Measurements from ENCODE around the gene IGSF21. TPM values are rescaled to one million over a fixed set of nuclear protein-coding genes. Genes with fewer than 3 reads are reported as not detected.
"Not testable (repeated sequence)": the region's sequence is repeated elsewhere in the genome, so short reads cannot be mapped to it uniquely, and the experiment has no call there.

IGSF21 gene
- total RNA-seq, 2 experiments from 2014 or later, result not detected

DNA sequence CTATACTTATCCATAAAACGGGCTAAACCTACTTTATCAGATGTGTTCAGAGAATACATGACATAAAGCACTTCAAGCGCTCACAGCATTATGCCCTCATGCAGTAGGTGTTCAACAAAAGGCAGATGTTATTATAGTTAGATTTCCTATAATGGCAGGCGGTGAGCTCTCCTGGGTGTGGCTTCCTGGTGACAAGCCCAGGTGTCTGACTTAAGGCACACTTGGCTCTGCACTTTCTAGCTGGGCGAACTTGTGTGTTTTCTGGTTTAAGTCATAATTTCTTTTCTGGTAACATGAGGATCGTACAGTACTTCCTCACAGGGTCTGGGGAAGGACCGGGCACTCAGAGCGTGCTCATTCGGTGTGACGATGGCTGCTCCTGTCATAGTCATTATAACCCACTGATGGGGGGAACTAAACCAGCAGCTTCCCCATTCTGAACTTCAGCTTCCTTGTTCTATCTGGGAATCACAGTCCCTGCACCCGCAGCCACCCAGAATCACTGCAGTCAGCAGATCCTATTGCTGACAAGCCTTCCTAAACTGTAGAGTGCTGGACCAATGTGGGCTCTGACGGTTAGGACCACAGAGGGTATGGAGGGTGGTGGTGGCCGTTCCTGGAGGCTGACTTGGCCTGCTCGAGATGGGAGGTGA, 52.8 kb downstream of the IGSF21 start:
- Mint-ChIP-seq H3K4me1 (ENCODE audit: low read depth) (no peaks in the 10 kb centered on the region), H3K27ac (no peak overlapping the region), H3K36me3 (ENCODE audit: low read depth) (no peaks in the 10 kb centered on the region), H3K9me3 (no peaks in the 10 kb centered on the region), H3K4me3 (no peak overlapping the region), H3K27me3 (ENCODE audit: low read depth) (peaks cover 6% of the 10 kb centered on the region)
- CTCF ChIA-PET, result no interaction called here
- intact Hi-C loops (cut with micrococcal nuclease), result no loop called here
- DNase-seq, result no peak

DNA sequence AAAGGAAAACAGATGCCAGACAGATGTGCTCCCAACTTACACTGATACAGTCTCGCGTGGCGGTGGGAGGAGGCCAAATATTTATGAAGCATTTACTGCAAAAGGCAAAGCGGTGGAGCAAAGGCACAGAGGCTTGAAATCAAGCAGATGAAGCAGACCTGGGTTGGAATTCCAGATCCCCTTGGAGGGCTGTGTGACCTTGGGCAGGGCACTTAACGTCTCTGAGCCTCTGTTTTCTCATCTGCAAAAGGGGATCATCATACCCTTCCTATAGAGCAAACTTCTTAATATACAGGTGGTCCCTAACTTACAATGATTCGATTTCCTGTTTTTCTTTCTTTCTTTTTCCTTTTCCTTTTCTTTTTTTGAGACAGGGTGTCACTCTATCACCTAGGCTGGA, 54.1 kb downstream of the IGSF21 start:
- CTCF ChIA-PET, result no interaction called here

DNA sequence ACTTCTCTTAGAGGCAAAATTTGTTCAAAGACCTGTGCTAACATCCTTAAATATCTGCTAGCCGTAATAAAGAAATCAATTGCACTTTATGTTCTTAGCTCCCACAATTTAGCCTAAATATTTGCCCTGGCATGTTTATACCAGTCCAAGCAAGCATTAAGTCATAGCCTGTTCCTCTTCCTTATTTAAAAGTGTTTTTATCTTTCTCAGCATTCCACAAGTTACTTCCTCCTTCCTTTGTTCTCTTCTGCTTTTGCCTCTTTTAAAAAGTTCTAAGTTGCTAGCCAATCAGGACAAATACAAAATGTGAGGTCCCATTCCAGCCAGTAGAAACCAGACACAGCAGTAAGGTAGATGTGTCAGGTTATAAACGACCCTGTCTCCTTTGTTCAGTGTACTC, 58.0 kb downstream of the IGSF21 start:
- H3K4me1 Mint-ChIP-seq (ENCODE audit: low read depth); H3K27ac Mint-ChIP-seq; H3K4me3 Mint-ChIP-seq; DNase-seq; H3K36me3 Mint-ChIP-seq (ENCODE audit: low read depth); H3K27me3 Mint-ChIP-seq (ENCODE audit: low read depth); intact Hi-C loops (cut with micrococcal nuclease); CTCF ChIA-PET; H3K9me3 Mint-ChIP-seq: not testable (repeated sequence)

More for the DNA sequence above, 54.1 kb downstream of the IGSF21 start:
- H3K27me3 Mint-ChIP-seq (ENCODE audit: low read depth), result peaks cover 6% of the 10 kb centered on the region
- no peaks in the 10 kb centered on the region for H3K9me3 Mint-ChIP-seq
- no peak overlapping the region for H3K4me3 Mint-ChIP-seq
- no peaks in the 10 kb centered on the region for H3K4me1 Mint-ChIP-seq (ENCODE audit: low read depth)
- intact Hi-C loops (cut with micrococcal nuclease), result no loop called here
- no peak overlapping the region for H3K27ac Mint-ChIP-seq
- DNase-seq, result no peak
- no peaks in the 10 kb centered on the region for H3K36me3 Mint-ChIP-seq (ENCODE audit: low read depth)

DNA sequence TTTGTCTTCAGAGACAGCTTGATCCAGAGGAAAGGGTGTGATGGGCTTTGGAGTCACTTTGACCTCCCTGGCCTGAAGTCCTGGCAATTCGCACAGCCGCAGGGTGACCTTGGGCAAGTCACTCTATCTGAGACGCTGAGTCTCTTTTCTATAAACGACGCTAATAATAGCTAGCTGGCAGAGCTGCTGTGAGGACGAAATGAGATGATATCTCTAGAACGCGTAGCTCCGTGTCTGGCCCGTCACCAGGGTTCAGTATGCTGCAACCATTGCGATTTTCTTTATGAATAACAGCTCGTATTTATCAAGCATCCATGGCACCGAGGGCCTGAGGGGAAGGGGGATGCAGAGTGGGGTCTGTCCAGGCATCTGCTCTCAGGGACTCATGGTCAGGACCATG, 58.7 kb downstream of the IGSF21 start:
- H3K4me3 Mint-ChIP-seq, result no peak overlapping the region
- no peaks in the 10 kb centered on the region for H3K4me1 Mint-ChIP-seq (ENCODE audit: low read depth)
- no peaks in the 10 kb centered on the region for H3K36me3 Mint-ChIP-seq (ENCODE audit: low read depth)
- CTCF ChIA-PET, result no interaction called here
- no peaks in the 10 kb centered on the region for H3K9me3 Mint-ChIP-seq
- H3K27me3 Mint-ChIP-seq (ENCODE audit: low read depth), result peaks cover 2% of the 10 kb centered on the region
- DNase-seq, result no peak
- intact Hi-C loops (cut with micrococcal nuclease), result no loop called here
- H3K27ac Mint-ChIP-seq, result no peak overlapping the region

DNA sequence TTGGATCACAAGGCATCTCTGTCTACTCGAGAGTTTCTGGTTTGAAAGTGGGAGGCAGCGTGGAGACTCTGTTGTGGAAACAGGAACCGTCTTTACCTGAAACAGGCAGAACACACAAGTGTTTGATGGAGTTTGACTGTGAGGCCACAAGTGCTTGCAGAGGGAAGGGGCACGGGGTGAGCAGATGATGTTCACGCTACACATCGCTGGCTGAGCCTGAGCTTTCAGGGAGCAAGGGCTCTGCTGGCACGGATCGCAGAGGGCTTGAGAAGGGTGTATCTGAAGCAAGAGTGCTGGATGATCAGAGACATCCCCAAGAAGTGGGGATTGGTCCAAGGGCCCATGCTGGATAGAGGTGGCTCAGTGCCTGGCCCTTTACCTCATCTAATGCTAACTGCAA, 59.3 kb downstream of the IGSF21 start:
- Mint-ChIP-seq H3K4me3 (no peak overlapping the region), H3K27ac (no peak overlapping the region), H3K4me1 (ENCODE audit: low read depth) (no peaks in the 10 kb centered on the region), H3K9me3 (no peaks in the 10 kb centered on the region), H3K27me3 (ENCODE audit: low read depth) (peaks cover 2% of the 10 kb centered on the region), H3K36me3 (ENCODE audit: low read depth) (no peaks in the 10 kb centered on the region)
- intact Hi-C loops (cut with micrococcal nuclease), result no loop called here
- CTCF ChIA-PET, result no interaction called here
- DNase-seq, result no peak

DNA sequence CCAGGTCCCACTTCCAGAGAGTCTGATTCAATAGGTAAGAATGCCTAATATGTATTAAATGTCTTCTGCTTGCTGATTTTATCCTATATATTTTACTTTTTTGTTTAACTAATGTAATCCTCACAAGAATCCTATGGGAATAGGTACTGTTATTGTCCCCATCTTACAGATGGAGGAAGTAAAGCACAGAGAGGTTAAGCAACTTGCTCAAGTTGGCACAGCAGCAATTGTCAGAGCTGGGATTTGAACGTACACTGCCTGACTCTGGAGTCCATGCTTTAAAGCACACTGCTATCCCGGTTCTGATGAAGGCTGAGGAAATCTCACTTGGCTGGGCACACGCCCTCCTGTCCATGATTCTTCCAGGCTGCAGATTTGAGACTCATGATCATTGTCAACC, 62.8 kb downstream of the IGSF21 start:
- Mint-ChIP-seq H3K27ac (no peak overlapping the region), H3K36me3 (ENCODE audit: low read depth) (no peaks in the 10 kb centered on the region), H3K27me3 (ENCODE audit: low read depth) (peaks cover 2% of the 10 kb centered on the region), H3K4me1 (ENCODE audit: low read depth) (no peaks in the 10 kb centered on the region), H3K4me3 (no peak overlapping the region), H3K9me3 (no peaks in the 10 kb centered on the region)
- CTCF ChIA-PET, result no interaction called here
- intact Hi-C loops (cut with micrococcal nuclease), result no loop called here
- DNase-seq, result no peak

DNA sequence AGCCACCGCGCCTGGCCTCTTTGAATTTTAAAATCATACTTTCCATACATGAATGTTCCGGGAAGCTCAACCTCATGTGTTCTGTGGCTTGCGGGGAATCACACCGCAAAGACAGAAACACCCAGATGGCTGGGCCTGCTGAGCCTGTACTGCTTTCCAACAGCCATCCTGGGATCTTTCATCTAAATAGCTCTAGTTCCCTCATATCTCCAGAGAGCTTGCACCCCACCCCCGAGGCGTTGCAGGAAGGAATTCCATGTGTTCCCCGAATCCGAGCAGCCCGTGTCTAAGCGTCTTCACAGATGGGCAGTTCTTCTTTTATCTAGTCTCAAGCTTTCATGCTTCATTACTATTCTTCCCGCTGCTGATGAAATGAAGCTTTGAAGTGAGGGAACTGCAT, 66.4 kb downstream of the IGSF21 start:
- H3K27me3 Mint-ChIP-seq (ENCODE audit: low read depth), result peaks cover 7% of the 10 kb centered on the region
- no peak overlapping the region for H3K27ac Mint-ChIP-seq
- H3K4me3 Mint-ChIP-seq, result no peak overlapping the region
- CTCF ChIA-PET, result no interaction called here
- H3K9me3 Mint-ChIP-seq, result no peaks in the 10 kb centered on the region
- no peaks in the 10 kb centered on the region for H3K4me1 Mint-ChIP-seq (ENCODE audit: low read depth)
- no peaks in the 10 kb centered on the region for H3K36me3 Mint-ChIP-seq (ENCODE audit: low read depth)
- intact Hi-C loops (cut with micrococcal nuclease), result no loop called here
- no peak for DNase-seq

DNA sequence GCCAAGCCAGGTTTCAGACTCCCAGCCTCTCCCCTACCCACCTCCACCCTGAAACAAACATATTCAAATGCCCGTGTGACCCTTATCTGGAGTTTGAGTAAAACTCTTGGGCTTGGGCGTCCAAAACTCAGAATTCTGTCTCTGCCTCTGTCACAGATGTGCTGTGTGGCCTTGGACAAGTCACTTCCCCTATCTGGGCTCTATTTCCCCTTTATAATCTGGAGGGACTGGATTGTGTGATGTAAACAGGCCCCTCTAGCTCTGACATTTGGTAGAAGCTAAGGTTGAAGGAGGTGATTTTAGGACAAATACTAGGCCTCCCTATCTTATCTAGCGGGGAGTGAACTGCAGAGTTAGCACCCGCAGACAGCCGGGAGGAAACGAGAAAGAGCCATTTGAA, 67.5 kb downstream of the IGSF21 start:
- Mint-ChIP-seq H3K4me3 (no peak overlapping the region), H3K4me1 (ENCODE audit: low read depth) (no peaks in the 10 kb centered on the region), H3K27ac (no peak overlapping the region), H3K27me3 (ENCODE audit: low read depth) (peaks cover 13% of the 10 kb centered on the region), H3K9me3 (no peaks in the 10 kb centered on the region), H3K36me3 (ENCODE audit: low read depth) (no peaks in the 10 kb centered on the region)
- no peak for DNase-seq
- CTCF ChIA-PET, result no interaction called here
- intact Hi-C loops (cut with micrococcal nuclease), result no loop called here

DNA sequence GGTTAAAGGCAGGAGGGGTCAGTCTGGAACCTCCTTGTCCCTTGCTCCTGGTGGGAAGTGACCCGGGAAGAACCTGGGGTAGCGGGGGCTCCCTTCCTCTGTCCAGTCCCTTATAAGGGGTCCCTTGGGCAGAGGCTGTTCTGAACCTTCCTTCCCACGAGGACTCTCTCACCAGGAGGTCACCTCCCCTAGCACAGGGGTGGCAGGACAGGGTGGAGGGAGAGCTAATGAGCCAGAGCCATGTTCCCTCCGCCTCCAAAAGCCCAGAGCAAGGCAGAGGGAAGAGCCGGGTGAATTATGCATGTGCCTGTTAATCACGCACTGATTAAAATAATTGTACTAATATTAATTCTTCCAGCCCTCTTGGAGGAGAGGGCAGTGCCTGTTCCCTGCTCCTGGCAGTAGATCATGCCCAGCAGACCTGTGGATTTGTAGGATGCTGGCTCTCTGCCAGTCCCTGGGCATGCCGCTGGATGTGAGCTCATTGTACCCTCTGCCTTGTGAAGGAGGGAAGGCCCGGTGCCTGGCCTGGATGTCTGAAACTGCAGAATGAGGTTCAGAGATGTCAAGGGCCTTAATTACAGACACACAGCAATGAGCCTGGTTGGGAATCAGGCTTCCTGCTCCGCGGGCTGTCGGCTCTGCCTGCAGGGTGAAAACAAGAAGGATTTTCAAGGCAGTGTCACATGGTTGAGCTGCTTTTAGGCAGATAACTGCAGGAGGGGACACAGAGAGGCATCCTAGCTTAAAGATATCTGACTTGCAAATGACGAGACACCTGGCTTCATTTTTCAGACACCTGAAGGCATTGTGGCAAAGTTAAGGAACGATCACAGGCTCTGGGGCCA, 68.2 kb downstream of the IGSF21 start:
- Mint-ChIP-seq H3K4me3 (no peak overlapping the region), H3K4me1 (ENCODE audit: low read depth) (no peaks in the 10 kb centered on the region), H3K9me3 (no peaks in the 10 kb centered on the region), H3K27ac (no peak overlapping the region), H3K27me3 (ENCODE audit: low read depth) (peaks cover 13% of the 10 kb centered on the region), H3K36me3 (ENCODE audit: low read depth) (no peaks in the 10 kb centered on the region)
- CTCF ChIA-PET, result no interaction called here
- DNase-seq, result no peak
- intact Hi-C loops (cut with micrococcal nuclease), result no loop called here

DNA sequence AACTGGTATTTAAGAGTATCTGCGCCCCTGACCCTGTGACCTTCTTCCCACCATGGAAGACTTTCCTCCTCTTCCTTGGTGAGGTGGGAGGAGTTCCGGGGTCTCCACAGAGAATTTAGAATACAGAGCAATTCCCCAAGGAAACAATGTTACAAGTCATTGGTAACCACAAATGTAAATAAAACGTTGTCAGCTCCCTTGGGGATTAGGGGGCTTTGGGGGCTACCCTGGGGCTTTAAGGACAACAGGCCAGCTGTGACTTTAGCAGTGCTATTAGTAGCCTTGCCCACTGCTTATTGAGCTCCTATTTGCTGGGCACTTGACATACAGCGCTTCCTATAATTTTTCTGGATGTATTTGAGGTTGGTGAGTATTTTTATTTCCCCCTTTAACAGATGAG, 69.0 kb downstream of the IGSF21 start:
- DNase-seq, result no peak
- Mint-ChIP-seq H3K4me1 (ENCODE audit: low read depth) (no peaks in the 10 kb centered on the region), H3K9me3 (no peaks in the 10 kb centered on the region), H3K27ac (no peak overlapping the region), H3K36me3 (ENCODE audit: low read depth) (no peaks in the 10 kb centered on the region), H3K4me3 (no peak overlapping the region), H3K27me3 (ENCODE audit: low read depth) (peaks cover 13% of the 10 kb centered on the region)
- intact Hi-C loops (cut with micrococcal nuclease), result no loop called here
- CTCF ChIA-PET, result no interaction called here

DNA sequence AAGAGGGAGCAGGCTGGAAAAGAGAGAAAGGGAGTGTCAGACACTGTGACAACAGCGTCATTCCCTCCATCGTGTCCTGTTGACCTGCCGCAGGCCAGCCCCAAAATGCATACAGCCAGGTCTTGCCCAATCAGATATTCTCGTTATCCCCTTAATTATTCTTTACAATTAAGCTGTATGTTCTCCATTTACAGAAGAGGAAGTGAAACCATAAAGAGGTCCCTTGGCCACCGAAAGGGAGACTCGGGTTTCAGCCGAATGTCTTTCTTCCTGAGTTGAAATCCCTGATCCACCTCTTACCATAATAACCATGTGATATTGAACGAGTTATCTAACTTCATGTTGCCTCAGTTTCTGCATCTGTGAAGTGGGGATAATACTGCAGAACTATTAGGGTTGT, 70.5 kb downstream of the IGSF21 start:
- Mint-ChIP-seq H3K27me3 (ENCODE audit: low read depth) (peaks cover 13% of the 10 kb centered on the region), H3K4me3 (no peak overlapping the region), H3K4me1 (ENCODE audit: low read depth) (no peaks in the 10 kb centered on the region), H3K9me3 (no peaks in the 10 kb centered on the region), H3K36me3 (ENCODE audit: low read depth) (no peaks in the 10 kb centered on the region), H3K27ac (no peak overlapping the region)
- intact Hi-C loops (cut with micrococcal nuclease), result no loop called here
- CTCF ChIA-PET, result no interaction called here
- DNase-seq, result no peak

DNA sequence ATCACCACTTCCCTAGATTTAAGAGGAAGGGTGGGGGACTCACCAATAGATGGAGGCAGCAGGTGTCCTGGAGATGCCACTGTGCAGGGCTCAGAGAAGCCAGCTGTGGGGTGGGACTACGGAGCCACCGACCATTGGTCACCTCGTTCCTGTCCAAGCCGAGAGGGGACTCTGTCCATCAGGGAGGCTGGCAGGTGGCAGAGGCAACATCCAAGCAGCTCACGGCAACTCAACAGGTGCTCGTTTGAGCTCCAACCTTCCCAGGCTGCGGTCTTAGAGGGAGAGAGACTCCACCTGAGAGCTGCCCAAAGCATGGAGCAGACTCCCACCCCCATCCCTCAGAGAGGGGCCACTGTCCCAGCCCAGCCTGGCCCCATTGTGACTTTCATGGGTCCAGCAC, 71.4 kb downstream of the IGSF21 start:
- H3K9me3 Mint-ChIP-seq, result no peaks in the 10 kb centered on the region
- H3K36me3 Mint-ChIP-seq (ENCODE audit: low read depth), result no peaks in the 10 kb centered on the region
- no peak overlapping the region for H3K4me3 Mint-ChIP-seq
- no peaks in the 10 kb centered on the region for H3K4me1 Mint-ChIP-seq (ENCODE audit: low read depth)
- intact Hi-C loops (cut with micrococcal nuclease), result no loop called here
- no peak overlapping the region for H3K27ac Mint-ChIP-seq
- H3K27me3 Mint-ChIP-seq (ENCODE audit: low read depth), result peaks cover 13% of the 10 kb centered on the region
- no peak for DNase-seq
- CTCF ChIA-PET, result no interaction called here

DNA sequence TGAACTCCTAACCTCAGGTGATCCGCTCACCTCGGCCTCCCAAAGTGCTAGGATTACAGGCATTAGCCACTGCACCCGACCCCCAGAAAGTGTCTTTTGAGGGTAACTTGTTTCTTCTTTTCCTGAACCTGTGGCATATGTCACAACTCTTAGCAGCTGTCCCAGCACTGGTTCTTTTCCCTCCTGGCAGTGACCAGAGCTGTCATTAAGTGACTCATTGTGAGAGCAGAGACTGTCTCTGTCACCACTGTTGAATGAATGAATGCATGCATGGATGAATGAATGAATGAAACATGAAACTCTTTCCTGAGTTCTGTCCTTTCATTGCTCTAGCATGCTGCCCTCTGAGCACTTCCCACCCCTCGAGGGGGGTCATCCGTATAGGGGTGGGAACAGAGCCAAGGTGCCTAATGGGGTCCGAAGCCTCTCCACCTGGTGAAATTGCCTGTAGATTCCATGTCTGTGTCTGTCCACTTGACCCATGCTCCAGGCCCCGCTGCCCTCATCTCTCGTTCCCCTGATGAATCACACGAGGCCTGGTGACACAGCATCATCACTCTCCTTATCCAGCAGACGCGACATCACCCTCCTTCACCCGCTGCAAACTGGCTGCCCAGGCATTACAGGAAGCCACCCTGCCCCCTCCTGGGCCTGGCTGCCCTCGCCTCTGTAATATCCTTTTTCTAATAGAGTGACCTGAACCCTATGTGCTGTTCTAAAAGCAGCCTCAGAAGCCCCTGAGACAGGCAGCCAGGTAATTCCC, 75.0 kb downstream of the IGSF21 start:
- H3K4me1 Mint-ChIP-seq (ENCODE audit: low read depth), result no peaks in the 10 kb centered on the region
- no peak overlapping the region for H3K27ac Mint-ChIP-seq
- H3K36me3 Mint-ChIP-seq (ENCODE audit: low read depth), result no peaks in the 10 kb centered on the region
- H3K27me3 Mint-ChIP-seq (ENCODE audit: low read depth), result peaks cover 18% of the 10 kb centered on the region
- intact Hi-C loops (cut with micrococcal nuclease), result no loop called here
- no peak for DNase-seq
- H3K4me3 Mint-ChIP-seq, result no peak overlapping the region
- H3K9me3 Mint-ChIP-seq, result no peaks in the 10 kb centered on the region
- CTCF ChIA-PET, result interaction anchor here (1.7 kb wide), 1 partner anchor 52 kb away, joined by 3 read pairs; no protein-coding TSS in a partner anchor

Data from activated naive CD4-positive, alpha-beta T cell treated with anti-CD3 and anti-CD28 coated beads for 36 hours (primary cell).